ENCODE results near the gene CST4.

Gene CST4

DNA sequence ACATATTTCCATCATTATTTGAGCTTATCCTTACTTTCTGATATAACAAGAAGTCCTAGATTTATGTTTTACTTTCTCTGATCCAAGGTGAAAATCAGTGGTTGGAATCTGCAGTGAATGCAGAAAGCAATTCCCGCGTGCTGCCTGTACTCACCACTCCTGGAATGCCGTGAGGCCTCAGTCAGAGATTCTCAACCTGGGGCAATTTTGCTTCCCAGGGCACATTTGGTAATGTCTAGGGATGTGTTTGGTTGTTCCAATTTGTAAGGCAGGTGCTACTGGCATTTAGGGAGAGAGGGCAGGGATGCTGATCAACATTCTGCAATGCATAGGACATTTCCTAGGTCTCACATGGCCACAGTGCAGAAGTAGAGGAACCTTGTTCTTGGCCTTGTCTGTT is 23.9 kb downstream of the CST4 start:
- TF ChIP-seq, protein P1, sequence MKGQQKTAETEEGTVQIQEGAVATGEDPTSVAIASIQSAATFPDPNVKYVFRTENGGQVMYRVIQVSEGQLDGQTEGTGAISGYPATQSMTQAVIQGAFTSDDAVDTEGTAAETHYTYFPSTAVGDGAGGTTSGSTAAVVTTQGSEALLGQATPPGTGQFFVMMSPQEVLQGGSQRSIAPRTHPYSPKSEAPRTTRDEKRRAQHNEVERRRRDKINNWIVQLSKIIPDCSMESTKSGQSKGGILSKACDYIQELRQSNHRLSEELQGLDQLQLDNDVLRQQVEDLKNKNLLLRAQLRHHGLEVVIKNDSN (IDR thresholded peaks at IDR 0.05) = no peak
- no peak for TF ChIP-seq TCF12 (IDR thresholded peaks at IDR 0.05; ENCODE audit: low read depth)
- TF ChIP-seq EP300 (IDR thresholded peaks at IDR 0.05; ENCODE audit: borderline replicate concordance) = no peak
- TF ChIP-seq, protein P2, sequence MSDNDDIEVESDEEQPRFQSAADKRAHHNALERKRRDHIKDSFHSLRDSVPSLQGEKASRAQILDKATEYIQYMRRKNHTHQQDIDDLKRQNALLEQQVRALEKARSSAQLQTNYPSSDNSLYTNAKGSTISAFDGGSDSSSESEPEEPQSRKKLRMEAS (IDR thresholded peaks at IDR 0.05) = no peak
- TF ChIP-seq NFIC (IDR thresholded peaks at IDR 0.05) = no peak
- TF ChIP-seq RAD21 (IDR thresholded peaks at IDR 0.05; ENCODE audit: low read depth) = no peak
- no peak for TF ChIP-seq CEBPB (IDR thresholded peaks at IDR 0.05)
- no peak for TF ChIP-seq YY1 (IDR thresholded peaks at IDR 0.05; ENCODE audit: low read depth)
- TF ChIP-seq EGR1 (IDR thresholded peaks at IDR 0.05) = no peak
- no peak for TF ChIP-seq FOXM1 (IDR thresholded peaks at IDR 0.05; ENCODE audit: borderline replicate concordance, low read depth)
- TF ChIP-seq ZBTB7A (IDR thresholded peaks at IDR 0.05; ENCODE audit: low read depth) = no peak

DNA sequence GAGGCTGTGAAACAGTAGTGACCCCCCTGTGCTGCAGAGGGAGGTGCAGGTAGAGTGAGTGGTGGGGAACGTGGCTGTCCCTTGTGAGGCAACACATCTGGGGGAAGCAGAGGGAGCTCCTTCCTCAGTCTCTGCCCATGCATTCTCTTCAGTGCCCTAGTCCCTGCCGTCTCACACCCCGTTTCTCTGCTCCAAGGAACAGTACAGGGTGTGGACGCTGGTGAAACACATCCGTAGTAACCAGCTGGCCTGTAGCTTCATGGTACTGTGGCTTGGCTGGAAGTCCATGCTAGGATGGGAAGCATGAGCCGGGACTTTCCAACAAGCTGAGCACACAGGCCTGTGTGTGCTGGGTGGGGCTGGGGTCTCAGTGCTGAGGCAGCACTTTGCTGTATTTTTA is 25.7 kb downstream of the CST4 start:
- TF ChIP-seq, protein P1 (IDR thresholded peaks at IDR 0.05) = no peak
- no peak for TF ChIP-seq EP300 (IDR thresholded peaks at IDR 0.05; ENCODE audit: borderline replicate concordance)
- TF ChIP-seq FOXM1 (IDR thresholded peaks at IDR 0.05; ENCODE audit: borderline replicate concordance, low read depth) = no peak
- TF ChIP-seq, protein P2 (IDR thresholded peaks at IDR 0.05) = no peak
- no peak for TF ChIP-seq RAD21 (IDR thresholded peaks at IDR 0.05; ENCODE audit: low read depth)
- TF ChIP-seq, protein P3, sequence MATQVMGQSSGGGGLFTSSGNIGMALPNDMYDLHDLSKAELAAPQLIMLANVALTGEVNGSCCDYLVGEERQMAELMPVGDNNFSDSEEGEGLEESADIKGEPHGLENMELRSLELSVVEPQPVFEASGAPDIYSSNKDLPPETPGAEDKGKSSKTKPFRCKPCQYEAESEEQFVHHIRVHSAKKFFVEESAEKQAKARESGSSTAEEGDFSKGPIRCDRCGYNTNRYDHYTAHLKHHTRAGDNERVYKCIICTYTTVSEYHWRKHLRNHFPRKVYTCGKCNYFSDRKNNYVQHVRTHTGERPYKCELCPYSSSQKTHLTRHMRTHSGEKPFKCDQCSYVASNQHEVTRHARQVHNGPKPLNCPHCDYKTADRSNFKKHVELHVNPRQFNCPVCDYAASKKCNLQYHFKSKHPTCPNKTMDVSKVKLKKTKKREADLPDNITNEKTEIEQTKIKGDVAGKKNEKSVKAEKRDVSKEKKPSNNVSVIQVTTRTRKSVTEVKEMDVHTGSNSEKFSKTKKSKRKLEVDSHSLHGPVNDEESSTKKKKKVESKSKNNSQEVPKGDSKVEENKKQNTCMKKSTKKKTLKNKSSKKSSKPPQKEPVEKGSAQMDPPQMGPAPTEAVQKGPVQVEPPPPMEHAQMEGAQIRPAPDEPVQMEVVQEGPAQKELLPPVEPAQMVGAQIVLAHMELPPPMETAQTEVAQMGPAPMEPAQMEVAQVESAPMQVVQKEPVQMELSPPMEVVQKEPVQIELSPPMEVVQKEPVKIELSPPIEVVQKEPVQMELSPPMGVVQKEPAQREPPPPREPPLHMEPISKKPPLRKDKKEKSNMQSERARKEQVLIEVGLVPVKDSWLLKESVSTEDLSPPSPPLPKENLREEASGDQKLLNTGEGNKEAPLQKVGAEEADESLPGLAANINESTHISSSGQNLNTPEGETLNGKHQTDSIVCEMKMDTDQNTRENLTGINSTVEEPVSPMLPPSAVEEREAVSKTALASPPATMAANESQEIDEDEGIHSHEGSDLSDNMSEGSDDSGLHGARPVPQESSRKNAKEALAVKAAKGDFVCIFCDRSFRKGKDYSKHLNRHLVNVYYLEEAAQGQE (IDR thresholded peaks at IDR 0.05; ENCODE audit: low read depth) = no peak
- no peak for TF ChIP-seq ZBTB7A (IDR thresholded peaks at IDR 0.05; ENCODE audit: low read depth)
- no peak for TF ChIP-seq NFIC (IDR thresholded peaks at IDR 0.05)
- no peak for TF ChIP-seq TAF1 (IDR thresholded peaks at IDR 0.05; ENCODE audit: low read depth)
- TF ChIP-seq EGR1 (IDR thresholded peaks at IDR 0.05) = no peak
- no peak for TF ChIP-seq YY1 (IDR thresholded peaks at IDR 0.05; ENCODE audit: low read depth)
- TF ChIP-seq TEAD4 (IDR thresholded peaks at IDR 0.05) = no peak
- TF ChIP-seq CREB1 (IDR thresholded peaks at IDR 0.05; ENCODE audit: low read depth) = no peak
- TF ChIP-seq TCF12 (IDR thresholded peaks at IDR 0.05; ENCODE audit: low read depth) = no peak
- no peak for TF ChIP-seq CEBPB (IDR thresholded peaks at IDR 0.05)

DNA sequence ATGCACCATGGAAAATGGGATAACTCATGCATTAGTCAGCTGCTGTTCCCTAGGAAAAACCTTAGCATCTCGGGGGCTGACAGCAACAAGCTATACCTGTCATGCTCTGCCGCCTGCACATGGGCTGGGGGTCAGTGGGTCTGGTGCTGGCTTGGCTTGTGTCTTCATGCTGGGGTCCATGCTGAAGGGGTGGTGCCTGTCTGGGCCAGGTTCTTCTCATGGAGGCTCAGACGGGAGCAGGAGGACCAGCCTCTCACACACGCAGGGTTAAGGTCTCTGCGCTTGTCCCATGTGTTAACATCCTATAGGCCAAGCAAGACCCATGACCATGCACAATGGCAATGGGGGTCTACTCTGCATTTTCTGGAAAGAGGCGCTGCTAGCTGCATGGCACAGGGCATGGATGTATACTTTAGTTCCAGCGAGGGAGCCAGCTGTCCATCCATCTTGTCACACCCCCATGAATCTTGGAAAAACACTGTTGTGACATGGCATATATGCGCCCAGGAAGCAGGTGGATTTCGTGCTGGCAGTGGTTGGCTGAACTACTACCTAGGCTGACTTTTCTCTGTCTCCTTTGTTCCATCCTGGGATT is 26.5 kb downstream of the CST4 start:
- no peak for TF ChIP-seq CEBPB (IDR thresholded peaks at IDR 0.05)

DNA sequence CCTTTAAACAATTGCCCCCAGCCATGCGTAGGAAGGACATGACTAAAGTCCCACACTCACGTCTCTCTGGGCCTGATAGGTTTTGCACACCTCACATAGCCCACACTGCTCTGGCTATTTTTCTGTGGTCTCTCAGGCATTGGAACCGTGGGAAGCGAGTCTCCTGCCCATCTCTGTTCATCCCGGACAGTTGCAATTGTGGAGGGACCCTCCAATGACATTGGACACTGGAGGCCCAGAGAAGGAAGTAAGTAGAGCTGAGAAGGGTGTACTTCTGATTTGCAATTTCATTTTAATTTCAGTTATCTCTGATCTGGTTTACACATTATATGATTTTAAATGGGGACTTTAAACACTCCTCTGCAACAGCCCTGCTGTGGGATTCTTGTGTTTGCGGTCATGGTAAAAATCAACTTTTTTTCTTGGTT is 27.8 kb downstream of the CST4 start:
- TF ChIP-seq NFIC (IDR thresholded peaks at IDR 0.05) = no peak
- TF ChIP-seq EP300 (IDR thresholded peaks at IDR 0.05; ENCODE audit: borderline replicate concordance) = no peak
- TF ChIP-seq, protein P3 (IDR thresholded peaks at IDR 0.05; ENCODE audit: low read depth) = no peak
- TF ChIP-seq FOXM1 (IDR thresholded peaks at IDR 0.05; ENCODE audit: borderline replicate concordance, low read depth) = no peak
- TF ChIP-seq EGR1 (IDR thresholded peaks at IDR 0.05) = no peak
- TF ChIP-seq CEBPB (IDR thresholded peaks at IDR 0.05) = no peak
- no peak for TF ChIP-seq CREB1 (IDR thresholded peaks at IDR 0.05; ENCODE audit: low read depth)
- TF ChIP-seq TCF12 (IDR thresholded peaks at IDR 0.05; ENCODE audit: low read depth) = no peak
- no peak for TF ChIP-seq TEAD4 (IDR thresholded peaks at IDR 0.05)
- TF ChIP-seq, protein P2 (IDR thresholded peaks at IDR 0.05) = no peak
- TF ChIP-seq YY1 (IDR thresholded peaks at IDR 0.05; ENCODE audit: low read depth) = no peak
- no peak for TF ChIP-seq RAD21 (IDR thresholded peaks at IDR 0.05; ENCODE audit: low read depth)
- TF ChIP-seq TAF1 (IDR thresholded peaks at IDR 0.05; ENCODE audit: low read depth) = no peak
- no peak for TF ChIP-seq ZBTB7A (IDR thresholded peaks at IDR 0.05; ENCODE audit: low read depth)
- TF ChIP-seq, protein P1 (IDR thresholded peaks at IDR 0.05) = no peak
